Ishikawa (cell line): Measurements from ENCODE around the gene CHRDL2.

ENCODE experiments used
- CEBPB ChIP-seq: IDR thresholded peaks from 2 replicates; pipeline ENCODE4 v1.6.1; 2012
- EGR1 ChIP-seq: IDR thresholded peaks from 2 replicates; pipeline ENCODE4 v1.6.1; 2012
- EP300 ChIP-seq: IDR thresholded peaks from 2 replicates; pipeline ENCODE4 v1.6.1; 2012; ENCODE audit warnings: borderline replicate concordance
- FOXM1 ChIP-seq: IDR thresholded peaks from 2 replicates; pipeline ENCODE4 v1.6.1; 2012; ENCODE audit warnings: low read depth, borderline replicate concordance
- RAD21 ChIP-seq: IDR thresholded peaks from 2 replicates; pipeline ENCODE4 v1.6.1; 2012; ENCODE audit warnings: low read depth
- TAF1 ChIP-seq: IDR thresholded peaks from 2 replicates; pipeline ENCODE4 v1.6.1; 2012; ENCODE audit warnings: low read depth, mild to moderate bottlenecking
- TCF12 ChIP-seq: IDR thresholded peaks from 2 replicates; pipeline ENCODE4 v1.6.1; 2012; ENCODE audit warnings: low read depth
- TEAD4 ChIP-seq: IDR thresholded peaks from 2 replicates; pipeline ENCODE4 v1.6.1; 2012
- USF1 ChIP-seq: IDR thresholded peaks from 2 replicates; pipeline ENCODE4 v1.6.1; 2012
- YY1 ChIP-seq: IDR thresholded peaks from 2 replicates; pipeline ENCODE4 v1.6.1; 2012; ENCODE audit warnings: low read depth
- TF ChIP-seq, protein P1 (sequence below): IDR thresholded peaks from 2 replicates; pipeline ENCODE4 v1.6.1; 2012; ENCODE audit warnings: low read depth, mild to moderate bottlenecking
- TF ChIP-seq, protein P2 (sequence below): IDR thresholded peaks from 2 replicates; pipeline ENCODE4 v1.6.1; 2012

- TF ChIP-seq EP300 (no peak), TAF1 (no peak), TEAD4 (no peak), RAD21 (no peak), CEBPB (no peak), YY1 (no peak), FOXM1 (no peak), TCF12 (no peak), EGR1 (no peak), USF1 (no peak)
- TF ChIP-seq, protein P1, sequence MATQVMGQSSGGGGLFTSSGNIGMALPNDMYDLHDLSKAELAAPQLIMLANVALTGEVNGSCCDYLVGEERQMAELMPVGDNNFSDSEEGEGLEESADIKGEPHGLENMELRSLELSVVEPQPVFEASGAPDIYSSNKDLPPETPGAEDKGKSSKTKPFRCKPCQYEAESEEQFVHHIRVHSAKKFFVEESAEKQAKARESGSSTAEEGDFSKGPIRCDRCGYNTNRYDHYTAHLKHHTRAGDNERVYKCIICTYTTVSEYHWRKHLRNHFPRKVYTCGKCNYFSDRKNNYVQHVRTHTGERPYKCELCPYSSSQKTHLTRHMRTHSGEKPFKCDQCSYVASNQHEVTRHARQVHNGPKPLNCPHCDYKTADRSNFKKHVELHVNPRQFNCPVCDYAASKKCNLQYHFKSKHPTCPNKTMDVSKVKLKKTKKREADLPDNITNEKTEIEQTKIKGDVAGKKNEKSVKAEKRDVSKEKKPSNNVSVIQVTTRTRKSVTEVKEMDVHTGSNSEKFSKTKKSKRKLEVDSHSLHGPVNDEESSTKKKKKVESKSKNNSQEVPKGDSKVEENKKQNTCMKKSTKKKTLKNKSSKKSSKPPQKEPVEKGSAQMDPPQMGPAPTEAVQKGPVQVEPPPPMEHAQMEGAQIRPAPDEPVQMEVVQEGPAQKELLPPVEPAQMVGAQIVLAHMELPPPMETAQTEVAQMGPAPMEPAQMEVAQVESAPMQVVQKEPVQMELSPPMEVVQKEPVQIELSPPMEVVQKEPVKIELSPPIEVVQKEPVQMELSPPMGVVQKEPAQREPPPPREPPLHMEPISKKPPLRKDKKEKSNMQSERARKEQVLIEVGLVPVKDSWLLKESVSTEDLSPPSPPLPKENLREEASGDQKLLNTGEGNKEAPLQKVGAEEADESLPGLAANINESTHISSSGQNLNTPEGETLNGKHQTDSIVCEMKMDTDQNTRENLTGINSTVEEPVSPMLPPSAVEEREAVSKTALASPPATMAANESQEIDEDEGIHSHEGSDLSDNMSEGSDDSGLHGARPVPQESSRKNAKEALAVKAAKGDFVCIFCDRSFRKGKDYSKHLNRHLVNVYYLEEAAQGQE = no peak
- TF ChIP-seq, protein P2, sequence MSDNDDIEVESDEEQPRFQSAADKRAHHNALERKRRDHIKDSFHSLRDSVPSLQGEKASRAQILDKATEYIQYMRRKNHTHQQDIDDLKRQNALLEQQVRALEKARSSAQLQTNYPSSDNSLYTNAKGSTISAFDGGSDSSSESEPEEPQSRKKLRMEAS = no peak
Measured at GRCh38 chr11:74729397-74729796, 1.8 kb downstream of the CHRDL2 start.
